ENCODE measurements around the gene FOXK1.

- TF ChIP-seq CTCF (IDR thresholded peaks at IDR 0.05), result no peak
- no peak for TF ChIP-seq POLR2A (IDR thresholded peaks at IDR 0.05)
Observed at GRCh38 chr7:4702961-4703512, 20.9 kb downstream of the FOXK1 start.

All from adrenal gland (tissue), 5 donors.